22Rv1 (cell line): ENCODE measurements around the gene NTNG1.

Experiments
- ZFX ChIP-seq: fragments of 450-650 bp; IDR thresholded peaks from 2 replicates; pipeline ENCODE4 v1.6.1; 2017; ENCODE audit warnings: antibody characterized with exemption, borderline replicate concordance
- TF ChIP-seq, protein P1 (sequence below): fragments of 450-650 bp; IDR thresholded peaks from 2 replicates; pipeline ENCODE4 v1.5.1; 2017; ENCODE audit warnings: mild to moderate bottlenecking

DNA sequence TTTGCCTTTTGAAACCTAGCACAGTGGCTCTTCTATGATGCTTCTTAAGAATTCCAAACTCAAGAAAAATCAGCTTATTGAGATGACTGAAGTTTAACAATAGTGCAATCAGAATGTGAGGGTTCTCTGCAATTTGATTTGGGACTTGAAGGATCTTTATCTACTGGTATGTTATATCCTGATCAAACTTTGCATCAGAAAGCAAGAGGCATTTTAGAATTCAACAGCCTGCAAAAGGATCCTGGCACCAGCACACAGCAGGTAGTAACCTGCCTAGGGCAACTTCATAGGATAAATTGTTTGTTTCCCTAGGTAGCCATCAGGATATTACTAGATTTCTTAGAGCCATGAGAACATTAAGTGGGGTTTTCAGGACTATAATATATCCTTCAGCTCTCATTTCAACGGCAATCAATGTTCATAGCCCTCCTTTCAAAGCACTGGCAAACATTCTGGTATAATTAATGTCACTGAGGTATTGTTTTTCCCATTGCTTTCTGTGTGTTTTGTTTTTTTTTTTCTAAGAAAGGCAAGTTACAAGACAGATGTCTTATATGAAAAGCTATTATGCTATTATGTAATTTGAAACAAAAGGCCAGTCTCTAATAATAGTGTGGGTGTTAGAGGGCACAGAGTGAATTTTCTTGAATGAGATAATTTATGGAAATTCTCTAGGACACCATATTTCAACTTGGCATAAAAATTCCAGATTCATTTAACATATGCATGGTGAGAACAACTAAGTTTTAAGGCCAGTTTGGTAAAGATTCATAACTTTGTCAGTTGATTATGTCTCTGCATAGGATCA lies 34.5 kb downstream of the NTNG1 start:
- TF ChIP-seq, protein P1, sequence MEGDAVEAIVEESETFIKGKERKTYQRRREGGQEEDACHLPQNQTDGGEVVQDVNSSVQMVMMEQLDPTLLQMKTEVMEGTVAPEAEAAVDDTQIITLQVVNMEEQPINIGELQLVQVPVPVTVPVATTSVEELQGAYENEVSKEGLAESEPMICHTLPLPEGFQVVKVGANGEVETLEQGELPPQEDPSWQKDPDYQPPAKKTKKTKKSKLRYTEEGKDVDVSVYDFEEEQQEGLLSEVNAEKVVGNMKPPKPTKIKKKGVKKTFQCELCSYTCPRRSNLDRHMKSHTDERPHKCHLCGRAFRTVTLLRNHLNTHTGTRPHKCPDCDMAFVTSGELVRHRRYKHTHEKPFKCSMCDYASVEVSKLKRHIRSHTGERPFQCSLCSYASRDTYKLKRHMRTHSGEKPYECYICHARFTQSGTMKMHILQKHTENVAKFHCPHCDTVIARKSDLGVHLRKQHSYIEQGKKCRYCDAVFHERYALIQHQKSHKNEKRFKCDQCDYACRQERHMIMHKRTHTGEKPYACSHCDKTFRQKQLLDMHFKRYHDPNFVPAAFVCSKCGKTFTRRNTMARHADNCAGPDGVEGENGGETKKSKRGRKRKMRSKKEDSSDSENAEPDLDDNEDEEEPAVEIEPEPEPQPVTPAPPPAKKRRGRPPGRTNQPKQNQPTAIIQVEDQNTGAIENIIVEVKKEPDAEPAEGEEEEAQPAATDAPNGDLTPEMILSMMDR, result no peak
- no peak for TF ChIP-seq ZFX
